GM12864 (cell line): ENCODE measurements around the gene MSANTD1.

ENCODE experiments used
- DNase-seq: peaks from one replicate; pipeline ENCODE4 v3.0.0-alpha.2; 2011; ENCODE audit warnings: low read depth
- H3K4me3 ChIP-seq: 2 replicates; pipeline ENCODE4 v1.5.1; 2011; ENCODE audit warnings: mild to moderate bottlenecking, low read depth, low read length, control low read depth
- TF ChIP-seq, protein P1 (sequence below): IDR thresholded peaks from 2 replicates; pipeline ENCODE4 v1.5.1; 2011; ENCODE audit warnings: low read depth, mild to moderate bottlenecking, moderate library complexity, low read length, control low read depth, inconsistent platforms; ENCODE audit errors: missing control alignments

Gene MSANTD1

DNA sequence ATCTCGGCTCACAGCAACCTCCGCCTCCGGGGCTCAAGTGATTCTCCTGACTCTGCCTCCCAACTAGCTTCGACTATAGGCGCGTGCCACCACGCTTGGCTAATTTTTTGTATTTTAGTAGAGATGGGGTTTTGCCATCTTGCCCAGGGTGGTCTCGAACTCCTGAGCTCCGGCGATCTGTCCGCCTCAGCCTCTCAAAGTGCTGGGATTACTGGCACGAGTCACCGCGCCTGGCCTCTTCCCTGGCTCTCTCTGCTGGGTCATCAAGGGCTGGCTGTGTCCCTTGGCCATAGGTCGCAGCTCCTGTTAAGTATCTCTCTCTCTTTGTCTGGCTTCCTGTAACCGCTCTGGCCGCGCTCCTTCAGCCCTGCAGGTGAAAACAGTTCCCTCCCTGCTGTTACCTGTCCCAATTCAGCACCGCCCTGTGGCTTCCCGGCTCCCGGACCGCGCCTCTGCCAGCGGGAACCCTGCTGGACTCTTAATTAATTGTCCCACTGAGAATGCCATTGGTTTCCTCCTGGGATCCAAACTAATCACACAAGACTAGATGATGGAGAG is 42.5 kb downstream of the MSANTD1 start:
- no peak for DNase-seq
- TF ChIP-seq, protein P1, sequence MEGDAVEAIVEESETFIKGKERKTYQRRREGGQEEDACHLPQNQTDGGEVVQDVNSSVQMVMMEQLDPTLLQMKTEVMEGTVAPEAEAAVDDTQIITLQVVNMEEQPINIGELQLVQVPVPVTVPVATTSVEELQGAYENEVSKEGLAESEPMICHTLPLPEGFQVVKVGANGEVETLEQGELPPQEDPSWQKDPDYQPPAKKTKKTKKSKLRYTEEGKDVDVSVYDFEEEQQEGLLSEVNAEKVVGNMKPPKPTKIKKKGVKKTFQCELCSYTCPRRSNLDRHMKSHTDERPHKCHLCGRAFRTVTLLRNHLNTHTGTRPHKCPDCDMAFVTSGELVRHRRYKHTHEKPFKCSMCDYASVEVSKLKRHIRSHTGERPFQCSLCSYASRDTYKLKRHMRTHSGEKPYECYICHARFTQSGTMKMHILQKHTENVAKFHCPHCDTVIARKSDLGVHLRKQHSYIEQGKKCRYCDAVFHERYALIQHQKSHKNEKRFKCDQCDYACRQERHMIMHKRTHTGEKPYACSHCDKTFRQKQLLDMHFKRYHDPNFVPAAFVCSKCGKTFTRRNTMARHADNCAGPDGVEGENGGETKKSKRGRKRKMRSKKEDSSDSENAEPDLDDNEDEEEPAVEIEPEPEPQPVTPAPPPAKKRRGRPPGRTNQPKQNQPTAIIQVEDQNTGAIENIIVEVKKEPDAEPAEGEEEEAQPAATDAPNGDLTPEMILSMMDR: no peak
- peak overlapping the region; percentile 57; the same call in 1 of the 2 replicates for H3K4me3 ChIP-seq

DNA sequence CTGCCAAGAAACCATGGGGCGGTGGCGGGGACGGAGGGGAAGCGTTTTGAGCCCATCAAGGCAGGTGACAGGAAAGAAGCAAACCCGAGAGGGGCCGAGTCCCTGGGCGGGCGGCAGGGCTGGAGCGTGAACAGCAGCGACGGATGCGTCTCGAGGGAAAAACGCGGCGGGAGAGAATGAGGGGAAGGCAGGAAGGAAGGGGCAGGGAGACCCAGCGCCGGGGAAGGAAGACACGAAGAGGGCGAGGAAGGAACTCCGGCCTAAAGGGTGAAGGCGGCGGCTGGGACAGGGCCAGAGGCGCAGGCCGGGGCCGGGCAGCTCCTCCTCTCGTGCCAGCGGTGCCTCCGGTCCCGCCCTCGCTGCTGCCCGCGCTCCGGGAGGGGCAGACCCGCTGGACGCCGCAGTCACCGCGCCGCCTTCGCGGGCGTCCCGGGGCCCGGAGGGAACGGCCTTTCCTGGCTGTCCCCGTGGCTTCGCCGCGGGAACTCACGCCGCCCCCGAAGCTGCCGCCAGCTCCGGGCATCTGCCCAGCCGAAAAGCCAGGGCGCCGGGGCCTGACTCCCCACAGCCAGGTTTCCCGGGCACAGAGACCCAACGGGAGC is 43.1 kb downstream of the MSANTD1 start:
- TF ChIP-seq, protein P1: no peak
- H3K4me3 ChIP-seq: peak overlapping the region; percentile 57
- DNase-seq: no peak

DNA sequence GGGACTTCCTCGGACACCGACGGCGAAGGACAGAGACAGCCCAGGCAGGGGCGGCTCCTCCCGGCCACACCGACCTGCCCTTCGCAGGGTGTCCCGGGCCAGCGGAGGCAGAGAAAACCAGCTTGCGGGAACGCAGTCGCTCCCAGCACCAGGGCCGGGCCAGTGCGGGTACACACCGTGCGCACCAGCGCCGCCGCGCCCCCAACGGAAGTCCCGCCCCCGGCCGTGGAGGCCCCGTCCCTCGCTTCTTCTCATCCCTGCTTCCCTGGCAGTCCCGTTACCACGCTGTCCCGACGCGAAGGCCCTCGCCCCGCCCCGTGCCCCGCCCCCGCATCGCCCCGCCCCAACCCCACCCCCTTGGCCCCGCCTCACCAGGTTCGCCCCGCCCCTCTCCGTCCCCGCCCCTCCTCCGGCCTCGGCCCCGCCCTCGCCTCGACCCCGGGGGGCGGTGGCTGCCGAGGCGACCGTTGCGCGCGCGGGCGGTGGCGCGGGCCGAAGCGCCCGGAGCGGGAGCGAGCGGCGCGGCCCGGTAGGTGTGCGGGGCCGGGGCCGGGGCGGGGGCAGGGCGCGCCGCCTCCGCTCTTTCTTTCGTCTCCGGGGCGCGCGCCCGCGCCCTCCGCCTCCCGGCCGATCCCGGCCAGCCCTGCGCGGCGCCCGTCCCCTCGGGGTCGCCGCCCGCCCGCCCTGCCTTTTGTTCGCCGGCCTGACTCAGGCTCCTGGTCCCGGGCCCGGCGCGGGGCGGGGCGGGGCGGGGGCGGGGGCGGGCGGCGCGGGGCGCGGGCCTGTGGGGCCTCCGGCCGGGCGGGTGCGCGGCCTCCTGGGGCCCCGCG is 43.8 kb downstream of the MSANTD1 start, which contains the start of gene RGS12:
RGS12 (plus strand) TSS at position 451 of the 830 bp plus-strand sequence. CDS start 23,150 bp downstream, outside the sequence.
- H3K4me3 ChIP-seq: peak within 1 kb of the TSS; percentile 57
- TF ChIP-seq, protein P1: no peak
- DNase-seq: no peak

DNA sequence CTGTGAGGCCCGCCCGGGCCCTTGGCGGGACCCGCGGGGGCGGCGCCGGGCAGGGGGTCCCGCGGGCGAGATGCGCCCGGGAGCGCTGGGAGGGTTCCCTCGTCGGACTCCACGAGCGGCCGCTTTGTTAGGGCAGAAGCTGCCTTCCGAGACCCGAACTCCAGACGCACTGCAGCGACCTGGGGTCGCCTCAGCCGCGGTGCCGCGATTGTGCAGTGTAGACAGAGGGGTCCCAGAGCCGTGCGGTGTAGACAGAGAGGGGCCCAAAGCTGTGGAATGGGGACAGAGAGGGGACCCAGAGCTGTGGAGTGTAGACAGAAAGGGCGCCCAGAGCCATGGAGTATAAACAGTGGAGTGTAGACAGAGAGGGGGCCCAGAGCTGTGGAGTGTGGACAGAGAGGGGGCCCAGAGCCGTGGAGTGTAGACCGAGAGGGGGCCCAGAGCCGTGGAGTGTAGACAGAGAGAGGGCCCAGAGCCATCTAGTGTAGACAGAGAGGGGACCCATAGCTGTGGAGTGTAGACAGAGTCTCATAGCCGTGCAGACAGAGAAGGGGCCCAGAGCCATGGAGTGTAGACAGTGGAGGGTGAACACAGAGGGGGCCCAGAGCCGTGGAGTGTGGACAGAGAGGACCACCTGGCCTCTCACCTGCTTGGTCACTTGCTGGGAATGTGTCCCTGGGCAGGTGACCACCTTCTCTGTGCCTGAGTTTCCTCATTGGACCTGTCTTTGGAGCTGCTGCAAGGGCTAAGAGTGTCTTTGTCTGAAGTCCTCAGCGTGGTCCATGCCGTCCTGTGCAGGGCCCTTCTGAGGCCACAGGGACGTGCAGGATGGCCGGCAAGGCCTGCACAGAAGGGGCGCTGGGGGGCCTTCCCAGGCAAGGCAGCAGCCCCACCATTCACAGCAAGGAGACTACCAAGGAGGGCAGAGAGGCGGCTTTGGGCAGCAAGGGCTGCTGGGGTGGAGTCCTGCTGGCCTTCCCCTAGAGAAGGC is 44.7 kb downstream of the MSANTD1 start:
- no peak for DNase-seq

DNA sequence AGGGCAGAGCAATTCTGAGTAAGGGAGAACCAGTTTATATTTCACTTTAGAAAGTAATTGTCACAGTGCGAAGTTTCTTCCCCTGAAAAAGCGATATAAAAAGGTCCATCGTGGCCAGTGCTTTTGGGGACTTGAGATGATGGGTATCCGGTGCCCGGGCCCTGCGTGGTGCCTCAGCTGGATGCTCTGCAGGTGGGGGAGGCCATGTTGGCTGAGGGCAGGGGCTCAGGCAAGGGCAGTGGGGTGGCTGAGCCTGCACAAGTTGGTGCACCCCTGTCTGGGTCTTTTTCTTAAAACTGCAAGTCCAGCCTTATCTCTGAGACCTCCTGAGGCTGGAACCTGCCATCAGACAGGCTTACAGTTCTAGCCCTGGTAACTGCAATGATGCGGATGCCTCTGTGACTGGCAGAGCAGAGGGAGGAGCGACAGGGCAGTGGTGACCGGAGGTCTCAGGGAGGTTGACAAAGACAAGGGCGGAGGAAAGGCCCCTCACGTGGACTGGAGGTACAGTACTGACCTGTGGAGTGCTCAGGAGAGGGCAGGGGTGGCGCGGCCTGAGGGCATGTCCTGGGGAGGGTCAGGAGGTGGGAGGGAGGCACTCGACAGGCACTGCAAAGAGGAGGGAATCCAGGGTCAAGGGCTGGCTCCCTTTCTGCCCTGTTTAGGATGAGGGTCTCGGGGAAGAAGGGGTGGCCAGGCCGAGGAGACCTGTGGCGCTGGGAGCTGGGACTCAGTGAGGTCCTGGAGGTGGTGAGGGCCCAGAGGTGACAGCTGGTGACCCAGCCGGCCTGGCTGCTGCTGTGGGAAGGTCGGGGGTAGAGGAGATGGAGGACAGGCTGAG is 45.7 kb downstream of the MSANTD1 start:
- no peak for DNase-seq
- TF ChIP-seq, protein P1: no peak
- H3K4me3 ChIP-seq: no peak overlapping the region

More for the DNA sequence above, 44.7 kb downstream of the MSANTD1 start:
- H3K4me3 ChIP-seq: peak overlapping the region; percentile 57; the same call in 1 of the 2 replicates
- TF ChIP-seq, protein P1: no peak
